T-helper 2 cell treated with Interferon-gamma antibody and Interleukin-4, amounts not matched to agents 100 ng/mL and 5 ng/mL, for 36 hours (primary cell): ENCODE results near the gene ALS2CL. TPM values are rescaled to one million over a fixed set of nuclear protein-coding genes. Genes with fewer than 3 reads are reported as not detected.

Source experiments
- intact Hi-C: fragments of 100-400 bp; cut with micrococcal nuclease; formaldehyde crosslinking; loops from one replicate; pipeline ENCODE4 v1.15.1; 2023
- total RNA-seq: library from RNA; stranded (reverse); gene quantifications from 2 replicates; pipeline ENCODE4 v1.2.3, GENCODE V29; 2022

The ALS2CL gene
- total RNA-seq, 1 donor from 2014 or later = 3.5 TPM

DNA sequence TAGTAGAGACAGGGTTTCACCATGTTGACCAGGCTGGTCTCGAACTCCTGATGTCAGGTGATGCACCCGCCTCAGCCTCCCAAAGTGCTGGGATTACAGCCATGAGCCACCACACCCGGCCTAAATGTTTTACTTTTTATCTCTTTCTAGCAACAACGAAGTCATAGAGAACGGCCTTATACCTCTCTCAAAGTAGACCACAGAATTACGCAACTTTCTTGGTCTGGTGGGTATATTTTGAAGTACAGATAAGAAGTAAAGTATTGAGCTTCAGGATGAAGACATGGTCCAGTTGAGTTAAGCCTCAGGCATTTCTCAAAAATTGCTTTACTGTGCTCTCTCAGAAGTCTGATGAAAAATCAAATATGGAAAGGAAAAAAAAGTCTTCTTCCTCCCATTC, 50.5 kb downstream of the ALS2CL start:
- intact Hi-C loops = no loop called here

DNA sequence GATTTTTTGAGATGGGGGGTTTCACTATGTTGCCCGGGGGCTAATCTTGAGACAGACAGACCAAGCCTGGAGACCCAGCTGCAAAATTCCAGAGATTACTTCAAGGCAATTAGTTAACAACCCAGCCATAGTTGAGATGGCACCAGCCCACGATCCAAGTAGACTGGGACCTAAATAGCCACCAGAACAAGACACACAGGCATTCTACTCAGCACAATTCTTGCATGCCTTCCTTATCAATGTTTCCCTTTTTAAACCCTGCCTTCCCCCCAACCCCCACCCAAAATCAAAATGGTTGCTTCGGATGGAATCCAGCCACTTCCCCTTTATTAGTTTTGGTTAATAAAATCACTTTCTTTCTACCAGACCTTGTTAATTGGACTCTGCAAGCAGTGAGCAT, 52.6 kb downstream of the ALS2CL start:
- intact Hi-C loops = no loop called here

DNA sequence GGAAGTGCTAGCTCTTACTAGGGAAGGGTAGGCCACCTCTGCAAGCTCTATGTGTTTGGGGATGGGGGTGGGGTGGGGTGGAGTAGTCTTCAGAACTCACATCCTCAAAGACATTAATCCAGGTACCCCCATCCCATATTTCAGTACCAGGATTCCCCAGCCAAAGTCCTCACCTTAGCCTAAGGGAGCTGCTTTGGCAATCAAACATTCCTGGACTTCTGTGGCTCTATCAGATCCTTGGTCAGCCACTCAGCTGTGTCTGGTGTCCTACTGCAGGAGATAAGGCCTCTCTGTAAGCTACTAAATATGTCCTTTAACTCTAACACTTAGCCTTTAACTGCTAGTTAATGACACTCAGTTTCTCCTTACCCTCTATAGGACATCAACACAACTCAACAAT, 54.3 kb downstream of the ALS2CL start:
- intact Hi-C loops = no loop called here

DNA sequence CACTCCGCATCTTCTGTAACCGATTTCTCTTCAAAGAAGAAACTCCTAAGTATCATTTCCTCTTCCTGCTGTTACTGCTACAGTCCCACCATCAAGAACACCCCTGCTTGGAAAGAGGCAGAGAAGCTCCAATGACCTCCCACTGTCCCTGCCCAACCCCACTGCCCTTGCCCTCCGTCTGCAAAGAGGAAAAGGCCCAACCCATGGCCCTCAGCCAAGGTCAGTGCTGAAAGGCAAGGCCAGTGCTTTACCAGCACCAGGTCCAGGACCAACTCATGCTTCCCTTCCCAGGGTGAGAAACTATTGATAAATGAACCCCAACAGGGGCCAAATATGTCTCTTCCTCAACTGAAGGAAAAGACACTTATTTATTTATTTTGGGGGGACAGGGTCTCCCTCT, 58.6 kb downstream of the ALS2CL start:
- intact Hi-C loops = no loop called here

DNA sequence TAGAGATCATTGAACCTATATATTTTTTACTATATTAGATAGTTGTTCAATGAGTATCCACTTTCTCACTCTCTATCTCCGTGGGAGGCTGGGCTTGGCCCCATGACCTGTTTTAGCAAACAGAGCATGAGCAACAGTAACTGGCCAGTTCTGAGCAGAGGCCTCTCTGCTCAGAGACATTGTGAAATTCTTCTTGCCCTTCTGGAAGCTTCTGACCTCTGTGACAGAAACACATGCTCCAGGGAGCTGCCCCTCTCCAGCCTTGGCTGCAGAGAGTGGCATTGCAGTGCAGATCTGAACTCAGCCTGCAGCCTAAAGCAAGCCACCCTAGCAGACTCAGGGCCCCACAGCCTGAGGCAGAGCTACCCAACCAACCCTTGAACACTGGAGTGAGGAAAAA, 60.7 kb downstream of the ALS2CL start:
- intact Hi-C loops = no loop called here

DNA sequence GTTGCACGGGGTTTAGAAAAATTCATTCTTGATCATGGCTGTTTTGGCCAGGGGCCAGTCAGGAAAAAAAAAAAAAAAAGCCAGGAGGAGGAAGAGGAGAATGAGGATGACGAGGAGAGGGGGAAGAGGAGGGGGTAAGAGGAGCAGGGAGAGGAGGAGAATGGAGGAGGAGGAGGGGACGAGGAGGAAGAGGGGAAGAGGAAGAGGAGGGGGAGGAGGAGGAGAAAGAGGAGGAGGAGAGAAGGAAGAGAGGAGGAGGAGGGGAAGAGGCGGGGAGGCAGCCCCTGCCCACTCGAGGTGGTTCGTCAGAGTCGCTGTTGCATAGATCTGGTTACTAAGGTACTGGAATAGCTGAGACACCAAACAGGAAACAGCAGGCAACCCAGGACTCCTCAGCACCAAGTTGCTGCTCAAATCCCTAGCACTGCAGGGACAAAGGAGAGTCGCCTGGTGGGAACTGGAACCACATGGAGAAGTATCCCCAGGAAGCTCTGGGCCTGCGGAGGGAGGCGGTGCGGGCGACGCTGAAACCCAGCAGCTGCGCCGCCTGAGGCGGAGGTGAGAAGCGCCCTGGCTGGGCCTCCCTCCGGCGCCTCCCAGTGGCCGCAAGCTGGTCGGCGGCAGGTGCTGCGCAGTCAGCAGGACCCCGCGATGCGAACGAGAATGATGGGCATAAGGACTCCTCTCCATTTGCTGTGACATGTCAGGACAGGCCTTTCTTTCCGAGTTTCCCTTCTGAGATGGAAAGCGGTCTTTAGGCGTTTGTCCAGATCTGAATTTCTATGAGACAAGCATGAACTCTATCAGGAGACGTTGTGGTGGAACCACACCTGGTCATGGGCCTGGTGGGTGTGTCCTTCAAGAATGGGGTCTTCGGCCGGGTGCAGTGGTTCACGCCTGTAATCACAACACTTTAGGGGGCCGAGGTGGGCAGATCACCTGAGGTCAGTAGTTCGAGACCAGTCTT, 63.6 kb downstream of the ALS2CL start:
- intact Hi-C loops = loop anchor here (1.0 to 2.0 kb wide), 2 partner anchors 71 to 142 kb away; no protein-coding TSS in a partner anchor

DNA sequence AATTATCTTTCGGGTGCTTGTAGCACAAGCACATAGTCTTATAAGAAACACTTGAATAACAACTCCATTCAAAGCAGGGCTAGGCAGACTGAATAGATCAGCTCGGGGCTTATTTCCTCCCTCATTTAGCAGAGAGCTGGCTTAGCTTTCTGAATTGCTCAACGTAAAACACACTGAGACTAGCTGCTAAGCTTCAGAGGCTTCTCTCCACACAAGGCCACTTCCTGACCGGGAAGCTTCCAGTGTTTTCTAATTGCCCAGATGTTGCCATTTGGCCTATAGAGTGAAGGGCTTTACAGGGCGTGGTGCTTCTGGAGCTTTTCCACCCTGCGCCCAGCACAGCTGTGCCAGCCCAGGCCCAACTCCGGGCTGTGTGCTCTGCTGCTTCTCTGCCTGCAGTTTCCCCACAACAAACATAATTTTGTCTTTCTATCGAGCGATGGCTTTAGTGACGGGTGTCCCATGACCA, 64.5 kb downstream of the ALS2CL start:
- intact Hi-C loops = no loop called here

DNA sequence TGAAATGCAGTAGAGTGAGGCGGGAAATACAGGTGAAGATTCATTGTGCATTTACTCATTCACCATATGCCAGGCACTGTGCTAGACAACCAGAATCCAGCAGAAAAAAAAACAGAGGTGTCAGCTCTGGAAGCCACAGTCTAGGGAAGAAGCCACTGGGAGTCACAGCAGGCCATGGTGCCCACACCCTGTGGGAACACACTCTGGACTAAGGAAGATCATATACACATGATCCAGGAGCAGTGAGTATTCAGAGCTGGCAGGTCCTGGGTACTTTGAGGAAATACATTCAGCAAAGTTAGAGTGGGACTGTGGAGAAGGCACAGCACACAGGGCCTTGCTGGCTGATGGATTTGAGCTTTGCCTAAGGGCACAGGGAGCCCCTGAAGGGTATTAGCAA, 66.4 kb downstream of the ALS2CL start:
- intact Hi-C loops = no loop called here

DNA sequence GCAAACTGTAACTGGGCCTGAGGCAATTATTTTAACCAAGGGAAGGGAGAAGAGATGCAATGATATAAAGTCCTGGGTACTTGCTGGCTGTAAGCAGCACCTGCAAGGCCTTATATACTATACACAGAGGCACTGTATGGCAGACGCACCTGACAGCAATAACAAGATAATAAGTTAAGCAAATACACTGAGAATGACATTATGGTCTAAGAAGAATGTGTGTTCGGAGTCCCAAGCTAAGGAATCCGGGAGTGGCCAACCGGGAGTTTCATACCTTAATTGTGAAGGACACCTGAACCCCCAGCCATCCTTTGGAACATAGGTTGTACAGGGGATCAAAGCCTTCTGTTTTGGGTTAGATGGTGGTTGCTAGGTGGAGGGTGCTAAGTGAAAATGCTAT, 67.4 kb downstream of the ALS2CL start:
- intact Hi-C loops = no loop called here

DNA sequence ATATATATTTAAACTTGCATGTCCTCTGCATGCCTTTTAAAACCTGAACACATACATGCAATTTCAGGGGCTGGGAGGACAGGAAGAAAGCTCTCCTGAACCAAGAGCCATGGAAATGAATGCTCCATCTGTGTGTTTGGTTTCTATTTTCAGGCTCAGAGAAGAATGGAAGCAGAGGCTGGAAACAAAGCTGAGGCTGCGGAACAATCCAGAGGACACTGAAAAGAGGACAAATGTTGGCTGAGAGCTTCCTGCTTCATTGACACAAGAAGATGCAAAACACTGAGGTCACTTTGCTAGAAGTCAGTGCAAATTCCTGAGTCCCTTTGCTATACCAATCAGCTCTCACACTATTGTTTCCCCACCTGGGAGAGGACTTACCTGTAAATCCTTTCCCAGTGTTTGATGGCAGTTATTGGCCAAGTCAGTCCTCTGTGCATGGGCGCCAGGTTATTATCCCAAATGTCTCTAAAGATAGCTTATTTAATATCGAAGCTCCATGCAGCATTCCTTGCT, 68.4 kb downstream of the ALS2CL start:
- intact Hi-C loops = no loop called here

DNA sequence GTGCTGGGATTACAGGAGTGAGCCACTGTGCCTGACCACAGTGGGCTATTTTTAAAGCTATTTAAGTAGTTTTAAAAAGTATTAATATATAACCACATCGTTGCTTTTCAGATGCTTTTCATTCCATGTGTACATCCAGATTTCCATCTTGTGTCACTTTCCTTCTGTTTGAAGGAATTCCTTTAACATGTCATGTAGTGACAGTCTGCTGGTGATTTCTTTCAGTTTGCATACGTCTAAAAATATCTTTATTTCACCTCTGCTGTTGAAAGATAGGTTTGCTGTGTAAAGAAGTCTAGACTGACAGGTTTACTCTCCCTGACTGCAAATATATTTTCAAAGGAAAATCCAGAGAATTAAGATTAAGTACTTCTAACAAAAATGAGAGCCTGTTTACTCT, 68.9 kb downstream of the ALS2CL start:
- intact Hi-C loops = no loop called here

DNA sequence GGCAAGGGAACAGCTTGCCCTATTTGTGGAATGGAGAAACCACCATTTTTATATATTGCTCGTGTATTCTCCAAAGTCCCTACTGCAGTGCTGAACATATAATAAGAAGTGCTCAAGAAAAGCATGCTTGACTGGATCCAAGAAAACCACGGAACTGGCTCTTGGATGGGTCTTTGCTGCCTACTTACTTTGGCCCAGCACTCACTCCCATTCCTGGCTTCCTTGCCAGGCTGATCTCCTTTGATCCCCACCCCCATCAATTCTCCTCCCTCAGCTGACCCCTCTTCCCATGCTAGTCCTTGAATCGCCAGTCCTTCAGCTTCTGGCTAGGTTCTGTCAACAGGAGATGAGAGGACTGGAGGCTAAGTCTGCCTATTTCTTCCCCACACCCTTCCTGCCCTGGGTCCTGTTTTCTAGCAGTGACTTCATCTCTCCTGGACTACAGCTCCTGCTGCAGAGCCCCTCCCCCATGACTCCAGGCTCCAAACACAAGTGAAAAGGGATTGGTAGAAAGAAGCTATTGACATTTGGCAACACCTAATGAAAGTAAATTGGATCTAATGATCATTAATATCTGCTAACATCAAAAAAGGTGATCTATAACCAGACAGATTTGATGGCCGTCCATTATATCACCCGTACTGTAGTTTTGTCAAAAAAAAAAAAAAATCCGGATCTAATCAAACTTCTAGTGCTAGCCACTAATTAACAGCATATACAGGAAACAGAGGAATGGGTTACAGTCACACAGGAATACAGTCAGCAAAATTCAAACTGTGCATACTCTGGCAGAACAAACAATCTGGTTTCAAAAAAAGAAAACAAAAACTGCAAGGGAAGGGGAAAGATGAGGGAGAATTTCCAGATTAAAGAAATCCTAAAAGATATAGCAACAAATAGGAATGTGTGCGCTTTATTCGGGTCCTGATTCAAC, 73.4 kb downstream of the ALS2CL start:
- intact Hi-C loops = no loop called here

Other genes starting within 250 kb of the ALS2CL start
- gene LTF, start 228.8 kb downstream of the ALS2CL start, total RNA-seq = not detected in 2 replicates
- gene RTP3, start 195.7 kb downstream of the ALS2CL start, total RNA-seq = not detected in 2 replicates
- gene LRRC2, start 127.4 kb downstream of the ALS2CL start, total RNA-seq = 0.09 TPM in 1 of 2 replicates, not detected in the other
- not detected in 2 replicates for gene FAM240A, start 81.2 kb downstream of the ALS2CL start, total RNA-seq
- 0.23 TPM in 1 of 2 replicates, not detected in the other for gene TMIE, start 7.7 kb upstream of the ALS2CL start, total RNA-seq
- not detected in 2 replicates for gene PRSS50, start 24.2 kb upstream of the ALS2CL start, total RNA-seq
- not detected in 2 replicates for gene MYL3, start 169.8 kb upstream of the ALS2CL start, total RNA-seq
- gene PTH1R, start 184.0 kb upstream of the ALS2CL start, total RNA-seq = not detected in 2 replicates